Esophagus muscularis mucosa (tissue), 4 donors: ENCODE data around the gene COL4A1.

Experiments
- CTCF ChIP-seq, 3 experiments: fragments of 200-600 bp in 2 of 3; fragments of 450-650 bp in 1 of 3; sonication (generic) in 2 of 3; IDR thresholded peaks; one replicate each; pipeline ENCODE4 v1.5.1; 2017 to 2019; ENCODE audit warnings: antibody characterized with exemption in 3 of 3, mild to moderate bottlenecking in 2 of 3, moderate library complexity in 1 of 3
- EP300 ChIP-seq: sonication (generic); formaldehyde crosslinking; IDR thresholded peaks from one replicate; pipeline ENCODE4 v1.6.1; 2017; ENCODE audit warnings: antibody characterized with exemption
- POLR2A ChIP-seq: fragments of 450-650 bp; IDR thresholded peaks from one replicate; pipeline ENCODE4 v1.6.1; 2017; ENCODE audit warnings: antibody characterized with exemption, moderate library complexity, mild to moderate bottlenecking, low read depth
- POLR2AphosphoS5 ChIP-seq, 2 donors: sonication (generic); formaldehyde crosslinking; IDR thresholded peaks; one replicate each; pipeline ENCODE4 v1.6.1; 2017; ENCODE audit warnings: antibody characterized with exemption in 2 of 2

- TF ChIP-seq CTCF (IDR thresholded peaks at IDR 0.05) (no peak), POLR2A (no peak), EP300 (no peak), POLR2AphosphoS5 (IDR thresholded peaks at IDR 0.05) (no peak)
Measured at GRCh38 chr13:110182003-110182402, 125.0 kb downstream of the COL4A1 start.
